ENCODE results near the gene DVL1. TPM values are rescaled to one million over a fixed set of nuclear protein-coding genes. Genes with fewer than 3 reads are reported as not detected.
A peak's percentile ranks its signal among the peaks of the same experiment; 100 is the strongest.
"Not testable (repeated sequence)": the region's sequence is repeated elsewhere in the genome, so short reads cannot be mapped to it uniquely, and the experiment has no call there.

Gene DVL1
- polyA plus RNA-seq, 2 donors = 57.5 to 107 TPM

GRCh38 chr1:1388078-1388472, 38.9 kb upstream of the DVL1 start:
- no peaks in the 10 kb centered on the region for H3K4me1 ChIP-seq (ENCODE audit: control insufficient read depth in 2 of 2, insufficient read depth in 2 of 2, low read length in 1 of 2)
- 94 to 95% methylated on average over 16 of the region's 16 CpGs for WGBS, 2 donors
- H3K27ac ChIP-seq (ENCODE audit: low read depth in 2 of 2, low read length in 1 of 2) = no peak overlapping the region
- no peaks in the 10 kb centered on the region for H3K9me3 ChIP-seq (ENCODE audit: control insufficient read depth in 2 of 2, insufficient read depth in 1 of 2, low read depth in 1 of 2, low read length in 1 of 2)
- no peak overlapping the region for H3K4me3 ChIP-seq (ENCODE audit: low read depth in 1 of 2, low read length in 2 of 2)
- H3K27me3 ChIP-seq (ENCODE audit: control insufficient read depth in 1 of 2, insufficient read depth in 2 of 2, low read length in 2 of 2) = no peaks in the 10 kb centered on the region
- H3K36me3 ChIP-seq (ENCODE audit: control insufficient read depth in 2 of 2, insufficient read depth in 2 of 2, low read length in 1 of 2) = peaks cover 39 to 54% of the 10 kb centered on the region in 2 donors

- Histone ChIP-seq H3K9me3 (ENCODE audit: control insufficient read depth in 2 of 2, insufficient read depth in 1 of 2, low read depth in 1 of 2, low read length in 1 of 2) (no peaks in the 10 kb centered on the region), H3K27me3 (ENCODE audit: control insufficient read depth in 1 of 2, insufficient read depth in 2 of 2, low read length in 2 of 2) (no peaks in the 10 kb centered on the region), H3K27ac (ENCODE audit: low read depth in 2 of 2, low read length in 1 of 2) (no peak overlapping the region), H3K4me3 (ENCODE audit: low read depth in 1 of 2, low read length in 2 of 2) (no peak overlapping the region), H3K4me1 (ENCODE audit: control insufficient read depth in 2 of 2, insufficient read depth in 2 of 2, low read length in 1 of 2) (no peaks in the 10 kb centered on the region), H3K36me3 (ENCODE audit: control insufficient read depth in 2 of 2, insufficient read depth in 2 of 2, low read length in 1 of 2) (peaks cover 33 to 49% of the 10 kb centered on the region in 2 donors)
- WGBS, 2 donors = 96% methylated on average over 50 of the region's 50 CpGs
These were observed 38.2 kb upstream of the DVL1 start for GRCh38 chr1:1387098-1388077.

- Histone ChIP-seq H3K36me3 (ENCODE audit: control insufficient read depth in 2 of 2, insufficient read depth in 2 of 2, low read length in 1 of 2) (peaks cover 26 to 49% of the 10 kb centered on the region in 2 donors), H3K27me3 (ENCODE audit: control insufficient read depth in 1 of 2, insufficient read depth in 2 of 2, low read length in 2 of 2) (no peaks in the 10 kb centered on the region), H3K4me1 (ENCODE audit: control insufficient read depth in 2 of 2, insufficient read depth in 2 of 2, low read length in 1 of 2) (no peaks in the 10 kb centered on the region), H3K27ac (ENCODE audit: low read depth in 2 of 2, low read length in 1 of 2) (no peak overlapping the region), H3K9me3 (ENCODE audit: control insufficient read depth in 2 of 2, insufficient read depth in 1 of 2, low read depth in 1 of 2, low read length in 1 of 2) (no peaks in the 10 kb centered on the region), H3K4me3 (ENCODE audit: low read depth in 1 of 2, low read length in 2 of 2) (no peak overlapping the region)
- 91 to 93% methylated on average over 8 of the region's 8 CpGs for WGBS, 2 donors
These were observed 36.7 kb upstream of the DVL1 start for GRCh38 chr1:1385931-1386330.

- H3K9me3 ChIP-seq (ENCODE audit: control insufficient read depth in 2 of 2, insufficient read depth in 1 of 2, low read depth in 1 of 2, low read length in 1 of 2); H3K27me3 ChIP-seq (ENCODE audit: control insufficient read depth in 1 of 2, insufficient read depth in 2 of 2, low read length in 2 of 2); H3K27ac ChIP-seq (ENCODE audit: low read depth in 2 of 2, low read length in 1 of 2); H3K4me3 ChIP-seq (ENCODE audit: low read depth in 1 of 2, low read length in 2 of 2); H3K4me1 ChIP-seq (ENCODE audit: control insufficient read depth in 2 of 2, insufficient read depth in 2 of 2, low read length in 1 of 2): not testable (repeated sequence)
- 94 to 95% methylated on average over 29 of the region's 29 CpGs for WGBS, 2 donors
- peaks cover 22 to 46% of the 10 kb centered on the region in 2 donors for H3K36me3 ChIP-seq (ENCODE audit: control insufficient read depth in 2 of 2, insufficient read depth in 2 of 2, low read length in 1 of 2)
These were observed 36.1 kb upstream of the DVL1 start for GRCh38 chr1:1385339-1385738.

GRCh38 chr1:1381294-1381693, 32.1 kb upstream of the DVL1 start:
- Histone ChIP-seq H3K4me3 (ENCODE audit: low read depth in 1 of 2, low read length in 2 of 2) (no peak overlapping the region), H3K36me3 (ENCODE audit: control insufficient read depth in 2 of 2, insufficient read depth in 2 of 2, low read length in 1 of 2) (peaks cover 6 to 17% of the 10 kb centered on the region in 2 donors), H3K27me3 (ENCODE audit: control insufficient read depth in 1 of 2, insufficient read depth in 2 of 2, low read length in 2 of 2) (no peaks in the 10 kb centered on the region), H3K27ac (ENCODE audit: low read depth in 2 of 2, low read length in 1 of 2) (no peak overlapping the region), H3K4me1 (ENCODE audit: control insufficient read depth in 2 of 2, insufficient read depth in 2 of 2, low read length in 1 of 2) (no peaks in the 10 kb centered on the region), H3K9me3 (ENCODE audit: control insufficient read depth in 2 of 2, insufficient read depth in 1 of 2, low read depth in 1 of 2, low read length in 1 of 2) (no peaks in the 10 kb centered on the region)
- 74 to 78% methylated on average over 8 of the region's 8 CpGs for WGBS, 2 donors

- H3K4me3 ChIP-seq (ENCODE audit: low read depth in 1 of 2, low read length in 2 of 2) = no peak overlapping the region
- 93 to 95% methylated on average over 16 of the region's 16 CpGs for WGBS, 2 donors
- H3K36me3 ChIP-seq (ENCODE audit: control insufficient read depth in 2 of 2, insufficient read depth in 2 of 2, low read length in 1 of 2) = peaks cover 3 to 13% of the 10 kb centered on the region in 2 donors
- H3K27ac ChIP-seq (ENCODE audit: low read depth in 2 of 2, low read length in 1 of 2) = no peak overlapping the region
- peaks cover 0 to 3% of the 10 kb centered on the region in 2 donors for H3K4me1 ChIP-seq (ENCODE audit: control insufficient read depth in 2 of 2, insufficient read depth in 2 of 2, low read length in 1 of 2)
- no peaks in the 10 kb centered on the region for H3K9me3 ChIP-seq (ENCODE audit: control insufficient read depth in 2 of 2, insufficient read depth in 1 of 2, low read depth in 1 of 2, low read length in 1 of 2)
- H3K27me3 ChIP-seq (ENCODE audit: control insufficient read depth in 1 of 2, insufficient read depth in 2 of 2, low read length in 2 of 2) = no peaks in the 10 kb centered on the region
These were observed 31.6 kb upstream of the DVL1 start for GRCh38 chr1:1380860-1381259.

- 95% methylated on average over 16 of the region's 16 CpGs for WGBS, 2 donors
- H3K4me1 ChIP-seq (ENCODE audit: control insufficient read depth in 2 of 2, insufficient read depth in 2 of 2, low read length in 1 of 2) = peaks cover 11% of the 10 kb centered on the region in 2 donors
- peaks cover 0 to 12% of the 10 kb centered on the region in 2 donors for H3K36me3 ChIP-seq (ENCODE audit: control insufficient read depth in 2 of 2, insufficient read depth in 2 of 2, low read length in 1 of 2)
- no peak overlapping the region for H3K27ac ChIP-seq (ENCODE audit: low read depth in 2 of 2, low read length in 1 of 2)
- no peaks in the 10 kb centered on the region for H3K9me3 ChIP-seq (ENCODE audit: control insufficient read depth in 2 of 2, insufficient read depth in 1 of 2, low read depth in 1 of 2, low read length in 1 of 2)
- no peaks in the 10 kb centered on the region for H3K27me3 ChIP-seq (ENCODE audit: control insufficient read depth in 1 of 2, insufficient read depth in 2 of 2, low read length in 2 of 2)
- H3K4me3 ChIP-seq (ENCODE audit: low read depth in 1 of 2, low read length in 2 of 2) = no peak overlapping the region
These were observed 28.5 kb upstream of the DVL1 start for GRCh38 chr1:1377540-1378205.

- no peaks in the 10 kb centered on the region for H3K27me3 ChIP-seq (ENCODE audit: control insufficient read depth in 1 of 2, insufficient read depth in 2 of 2, low read length in 2 of 2)
- WGBS, 2 donors = 69 to 72% methylated on average over 10 of the region's 10 CpGs
- peaks cover 0 to 9% of the 10 kb centered on the region in 2 donors for H3K36me3 ChIP-seq (ENCODE audit: control insufficient read depth in 2 of 2, insufficient read depth in 2 of 2, low read length in 1 of 2)
- H3K9me3 ChIP-seq (ENCODE audit: control insufficient read depth in 2 of 2, insufficient read depth in 1 of 2, low read depth in 1 of 2, low read length in 1 of 2) = no peaks in the 10 kb centered on the region
- H3K4me1 ChIP-seq (ENCODE audit: control insufficient read depth in 2 of 2, insufficient read depth in 2 of 2, low read length in 1 of 2) = peaks cover 11 to 13% of the 10 kb centered on the region in 2 donors
- peak overlapping the region in 1 of 2 donors; percentile 85 for H3K27ac ChIP-seq (ENCODE audit: low read depth in 2 of 2, low read length in 1 of 2)
- no peak overlapping the region for H3K4me3 ChIP-seq (ENCODE audit: low read depth in 1 of 2, low read length in 2 of 2)
These were observed 27.5 kb upstream of the DVL1 start for GRCh38 chr1:1376551-1377226.

- H3K4me3 ChIP-seq (ENCODE audit: low read depth in 1 of 2, low read length in 2 of 2) = peak within 1 kb of the TSS; percentile 75 to 97
- peaks cover 11 to 13% of the 10 kb centered on the region in 2 donors for H3K4me1 ChIP-seq (ENCODE audit: control insufficient read depth in 2 of 2, insufficient read depth in 2 of 2, low read length in 1 of 2)
- H3K27ac ChIP-seq (ENCODE audit: low read depth in 2 of 2, low read length in 1 of 2) = peak within 1 kb of the TSS; percentile 85 to 94
- 1% methylated on average over 71 to 85 of the region's 85 CpGs for WGBS, 2 donors
- no peaks in the 10 kb centered on the region for H3K9me3 ChIP-seq (ENCODE audit: control insufficient read depth in 2 of 2, insufficient read depth in 1 of 2, low read depth in 1 of 2, low read length in 1 of 2)
- H3K27me3 ChIP-seq (ENCODE audit: control insufficient read depth in 1 of 2, insufficient read depth in 2 of 2, low read length in 2 of 2) = no peaks in the 10 kb centered on the region
- peaks cover 0 to 3% of the 10 kb centered on the region in 2 donors for H3K36me3 ChIP-seq (ENCODE audit: control insufficient read depth in 2 of 2, insufficient read depth in 2 of 2, low read length in 1 of 2)
These were observed 25.9 kb upstream of the DVL1 start, which contains the start of gene AURKAIP1 for GRCh38 chr1:1374929-1375662. TSS of gene AURKAIP1 (minus strand) at chr1:1375207. CDS start at chr1:1374756, 451 bp downstream.

Data from esophagus (tissue), 2 donors.